Posterior vena cava (tissue), 2 donors: ENCODE measurements around the gene AJAP1. TPM values are rescaled to one million over a fixed set of nuclear protein-coding genes. Genes with fewer than 3 reads are reported as not detected.

Experiments used
- DNase-seq: peaks from one replicate; pipeline ENCODE4 v3.0.0-alpha.2; 2020; ENCODE audit warnings: low spot score
- intact Hi-C, 2 donors: fragments of 100-400 bp; cut with DNase I; formaldehyde crosslinking; loops; one replicate each; pipeline versions ENCODE4 v1.14.1 to v1.14.2; 2022 to 2023
- total RNA-seq, 2 donors: library from RNA; stranded (reverse); fragmentation: NEBNext Ultra II Directional; extraction: Animal tissue kit (Norgen Biotek cat#: 25700); gene quantifications; one replicate each; pipeline ENCODE4 v1.2.1, GENCODE V29; 2021
- donor health status: DM: yes; HTN: yes; CAD: no.
- donor health status: DM: yes; HTN: yes; CAD: no.

Gene AJAP1
- total RNA-seq, 2 donors from 2014 or later, result 0.32 to 0.57 TPM

- intact Hi-C loops, result no loop called here
- DNase-seq, result no peak
These were observed 40.1 kb downstream of the AJAP1 start for GRCh38 chr1:4694492-4694891.

DNA sequence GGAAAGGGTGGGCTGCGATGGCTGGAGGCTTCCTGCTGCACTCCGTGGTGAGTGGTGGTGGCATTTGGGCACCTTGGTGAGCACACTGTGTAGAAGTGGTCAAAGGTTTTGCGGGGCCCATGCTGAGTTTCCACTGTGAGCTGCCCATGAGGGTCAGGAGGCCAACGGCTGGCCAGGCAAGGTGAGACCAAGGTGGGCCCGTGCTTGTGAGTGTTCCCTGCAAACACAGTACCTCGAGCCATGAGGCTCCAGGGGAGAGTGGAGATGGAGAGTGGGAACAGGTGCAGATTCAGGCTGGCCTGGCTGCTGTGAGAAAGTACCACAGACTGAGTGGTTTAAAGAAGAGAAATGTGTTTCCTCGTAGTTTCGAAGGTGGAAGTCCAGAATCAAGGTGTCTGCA is 40.8 kb downstream of the AJAP1 start:
- no peak for DNase-seq
- intact Hi-C loops, result no loop called here

DNA sequence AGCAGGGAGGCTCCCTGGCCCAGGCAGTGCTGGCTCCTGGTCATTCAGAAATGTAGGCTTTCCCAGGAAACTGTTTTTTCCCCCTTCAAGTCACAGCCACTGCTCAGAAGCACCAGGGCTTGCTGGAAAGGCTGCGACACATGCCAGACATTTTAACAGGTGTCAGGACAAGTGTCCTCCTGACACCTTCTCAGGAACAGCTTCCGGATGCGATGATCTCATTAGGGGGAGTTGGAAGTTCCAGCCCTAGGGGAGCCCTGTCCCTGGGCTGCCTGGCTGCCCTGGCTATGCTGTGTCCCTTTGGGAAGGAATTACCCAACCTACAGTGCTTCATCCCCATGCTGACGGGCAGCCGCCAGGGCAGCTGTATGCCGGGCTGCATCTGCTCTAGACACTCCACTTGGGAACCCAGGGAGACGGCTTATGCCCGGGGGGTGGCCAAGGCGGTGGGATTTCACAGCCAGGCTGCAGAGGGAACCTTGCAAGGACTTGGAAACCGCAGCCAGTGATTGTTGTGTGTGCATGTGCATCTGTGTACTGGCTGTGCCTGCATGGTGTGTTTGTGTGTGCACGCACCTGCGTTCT is 41.8 kb downstream of the AJAP1 start:
- intact Hi-C loops, result no loop called here
- DNase-seq, result no peak

DNA sequence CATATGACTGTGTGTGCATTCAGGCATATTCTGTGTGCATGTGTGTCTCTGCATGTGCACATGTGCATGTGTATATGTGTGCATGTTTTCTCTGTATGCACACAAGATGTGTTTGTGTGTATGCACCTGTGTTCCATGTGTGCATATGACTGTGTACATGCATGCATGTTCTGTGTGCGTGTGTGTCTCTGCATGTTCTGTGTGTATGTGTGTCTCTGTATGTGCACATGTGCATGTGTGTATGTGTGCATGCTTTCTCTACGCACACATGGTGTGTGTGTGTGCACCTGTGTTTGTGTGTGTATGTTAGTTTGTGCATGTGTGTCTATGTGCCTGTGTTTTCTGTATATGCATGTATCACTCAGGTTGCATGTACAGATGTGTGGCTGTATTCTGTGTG is 42.3 kb downstream of the AJAP1 start:
- DNase-seq, result no peak
- intact Hi-C loops, result no loop called here

GRCh38 chr1:4697801-4698200 is 43.4 kb downstream of the AJAP1 start:
- intact Hi-C loops, result no loop called here
- DNase-seq, result no peak

DNA sequence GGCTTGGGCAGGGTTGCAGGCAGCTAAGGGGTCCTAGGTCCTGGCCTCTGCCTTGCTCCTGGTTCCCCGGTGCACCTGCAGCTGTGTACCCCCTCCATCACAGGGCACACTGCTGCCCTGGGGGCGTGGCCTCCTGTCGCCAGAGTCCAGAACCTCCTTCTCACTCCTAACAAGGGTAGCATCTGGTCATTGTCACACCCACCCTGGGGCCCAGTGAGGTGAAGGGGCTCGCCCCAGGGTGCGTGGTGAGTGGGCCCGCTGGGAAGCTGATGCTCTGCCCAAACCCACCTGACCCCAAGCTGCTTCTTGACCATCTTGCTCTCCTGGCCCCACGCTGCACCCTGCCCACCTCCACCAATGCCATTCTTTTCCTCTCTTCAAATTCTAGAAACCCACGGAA is 44.5 kb downstream of the AJAP1 start:
- DNase-seq, result no peak
- intact Hi-C loops, result no loop called here

DNA sequence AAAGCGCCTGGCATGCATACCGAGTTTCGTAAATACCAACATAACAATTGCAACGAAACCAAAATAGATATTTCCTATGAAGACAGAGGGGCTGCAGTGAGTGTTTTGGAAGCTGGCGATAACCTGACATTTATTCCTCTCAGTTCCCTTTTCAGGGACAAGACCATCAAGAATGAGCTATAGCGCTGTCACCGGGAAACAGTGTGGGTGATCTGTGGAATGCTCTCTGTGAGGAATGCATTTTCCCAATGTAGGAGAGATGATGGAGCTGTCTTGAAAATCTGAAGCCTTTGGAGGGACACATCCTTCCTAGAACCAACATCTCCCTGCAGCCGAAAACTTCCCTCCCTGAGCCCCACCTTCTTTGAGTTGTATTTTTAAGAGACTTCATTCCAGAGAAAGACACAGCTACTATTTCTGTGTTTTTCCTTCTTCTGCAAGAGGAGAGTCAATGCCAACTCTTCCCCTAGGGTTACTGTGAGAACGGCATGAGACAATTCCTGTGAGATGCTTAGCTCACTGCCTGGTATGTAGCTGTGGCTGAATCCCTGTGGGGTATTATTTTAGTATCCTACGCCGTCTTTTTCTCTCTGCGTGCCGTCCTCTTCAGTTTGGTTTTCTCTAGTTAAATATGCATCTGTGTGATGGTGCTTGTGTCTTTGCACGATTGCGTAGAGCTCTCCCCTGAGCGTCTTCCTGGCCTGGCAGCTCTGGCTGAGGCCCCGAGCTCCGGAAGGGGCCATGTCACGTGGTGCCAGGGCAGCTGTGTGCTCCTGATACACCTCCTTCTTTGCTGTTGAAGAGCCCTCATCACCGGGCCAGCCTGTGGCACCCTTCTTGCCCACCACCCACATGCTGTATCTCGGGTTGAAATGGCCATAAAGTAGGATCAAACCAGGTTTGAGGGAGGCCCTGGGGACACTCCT is 45.2 kb downstream of the AJAP1 start:
- intact Hi-C loops, result no loop called here
- DNase-seq, result no peak

GRCh38 chr1:4700801-4701200 is 46.4 kb downstream of the AJAP1 start:
- intact Hi-C loops, result no loop called here

GRCh38 chr1:4701276-4701675 is 46.9 kb downstream of the AJAP1 start:
- DNase-seq, result no peak
- intact Hi-C loops, result no loop called here

More at GRCh38 chr1:4700801-4701200, 46.4 kb downstream of the AJAP1 start:
- DNase-seq, result no peak

GRCh38 chr1:4702464-4702863 is 48.1 kb downstream of the AJAP1 start:
- intact Hi-C loops, result no loop called here
- DNase-seq, result no peak

DNA sequence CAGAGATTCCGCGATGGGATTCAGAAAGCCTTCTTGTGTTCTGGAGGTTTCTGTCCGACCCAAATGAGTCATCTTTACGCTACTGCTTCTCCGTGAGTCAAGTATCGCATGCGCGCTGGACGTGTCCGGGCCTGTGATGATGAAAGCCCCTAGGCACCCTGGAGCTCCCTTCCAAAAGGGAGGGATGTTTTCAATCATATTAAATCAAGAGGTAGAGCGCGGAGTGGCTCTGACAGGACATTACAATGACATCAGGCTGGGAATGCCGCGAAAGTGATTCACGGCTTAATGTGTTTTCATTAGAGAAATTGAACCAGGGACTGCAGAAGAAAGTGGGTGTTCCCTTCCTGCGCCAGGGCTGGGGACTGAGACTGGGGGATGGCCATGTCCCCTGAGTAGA is 48.5 kb downstream of the AJAP1 start:
- intact Hi-C loops, result no loop called here
- DNase-seq, result no peak

DNA sequence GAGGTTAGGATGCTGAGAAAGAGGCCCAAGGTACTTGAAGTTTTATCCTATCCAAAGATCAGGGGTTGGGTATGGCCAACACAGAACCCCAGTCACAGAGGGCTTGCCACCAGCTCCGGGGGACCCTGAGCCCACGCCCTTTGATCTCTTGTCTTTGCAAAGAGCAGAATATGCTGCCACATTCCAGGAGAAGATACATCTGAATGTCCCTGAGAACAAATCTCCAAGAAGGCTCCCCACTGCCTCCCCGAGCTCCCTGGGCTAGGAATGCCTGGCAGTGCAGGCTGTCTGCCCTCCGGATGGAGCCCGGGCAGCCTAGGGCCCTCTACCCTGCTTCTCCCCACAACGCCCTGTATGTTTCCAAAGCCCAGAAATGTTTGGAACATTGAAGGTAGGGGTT is 49.2 kb downstream of the AJAP1 start:
- DNase-seq, result no peak
- intact Hi-C loops, result no loop called here

DNA sequence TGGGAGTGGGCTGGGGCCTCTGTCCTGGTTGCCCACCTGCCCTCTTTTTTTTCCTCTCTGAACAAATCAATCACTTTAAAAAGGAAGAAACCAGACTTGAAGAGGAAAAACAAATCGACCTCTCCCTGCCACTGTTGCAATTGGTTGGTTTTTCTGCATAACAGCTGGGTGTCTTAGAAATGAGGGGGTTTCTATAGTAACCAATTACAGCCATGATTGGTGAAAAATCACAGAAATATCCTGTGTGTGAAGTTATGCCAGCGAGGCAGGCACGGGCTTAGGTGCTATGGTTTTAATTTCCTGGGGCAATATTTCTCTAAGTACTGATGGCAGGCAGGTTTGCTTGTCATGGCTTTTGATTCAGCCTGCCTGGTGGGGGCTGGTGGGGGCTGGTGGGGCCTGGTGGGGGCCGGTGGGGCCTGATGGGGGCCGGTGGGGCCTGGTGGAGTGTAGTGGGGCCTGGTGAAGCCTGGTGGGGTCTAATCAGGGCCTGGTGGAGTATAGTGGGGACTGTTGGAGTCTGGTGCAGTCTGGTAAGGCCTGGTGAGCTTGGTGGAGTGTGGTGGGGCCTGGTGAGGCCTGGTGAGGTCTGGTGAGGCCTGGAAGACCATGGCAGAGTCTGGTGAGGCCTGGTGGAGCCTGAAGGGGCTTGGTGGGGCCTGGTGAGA is 54.6 kb downstream of the AJAP1 start:
- intact Hi-C loops, result no loop called here
- no peak for DNase-seq

DNA sequence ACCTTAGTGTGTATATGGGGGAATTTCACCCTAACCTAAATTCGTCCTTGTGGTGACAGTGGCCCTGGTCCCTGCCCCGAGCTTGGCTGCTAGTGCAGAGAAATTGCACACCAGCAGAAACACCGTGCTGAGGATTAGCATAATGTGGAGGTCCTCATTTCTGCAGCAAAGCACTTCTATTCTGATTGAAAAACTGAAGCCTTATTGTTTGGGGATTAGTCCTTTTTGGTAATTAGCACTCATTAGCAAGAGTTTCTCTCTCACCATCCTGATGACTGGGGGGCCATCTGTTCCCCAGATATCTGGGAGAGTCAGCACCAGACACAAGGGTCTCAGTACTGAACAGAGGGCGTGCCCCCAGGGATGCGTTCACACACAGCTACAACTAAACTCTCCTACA is 55.2 kb downstream of the AJAP1 start:
- intact Hi-C loops, result no loop called here
- DNase-seq, result no peak

GRCh38 chr1:4710592-4711415 is 56.4 kb downstream of the AJAP1 start:
- DNase-seq, result no peak

DNA sequence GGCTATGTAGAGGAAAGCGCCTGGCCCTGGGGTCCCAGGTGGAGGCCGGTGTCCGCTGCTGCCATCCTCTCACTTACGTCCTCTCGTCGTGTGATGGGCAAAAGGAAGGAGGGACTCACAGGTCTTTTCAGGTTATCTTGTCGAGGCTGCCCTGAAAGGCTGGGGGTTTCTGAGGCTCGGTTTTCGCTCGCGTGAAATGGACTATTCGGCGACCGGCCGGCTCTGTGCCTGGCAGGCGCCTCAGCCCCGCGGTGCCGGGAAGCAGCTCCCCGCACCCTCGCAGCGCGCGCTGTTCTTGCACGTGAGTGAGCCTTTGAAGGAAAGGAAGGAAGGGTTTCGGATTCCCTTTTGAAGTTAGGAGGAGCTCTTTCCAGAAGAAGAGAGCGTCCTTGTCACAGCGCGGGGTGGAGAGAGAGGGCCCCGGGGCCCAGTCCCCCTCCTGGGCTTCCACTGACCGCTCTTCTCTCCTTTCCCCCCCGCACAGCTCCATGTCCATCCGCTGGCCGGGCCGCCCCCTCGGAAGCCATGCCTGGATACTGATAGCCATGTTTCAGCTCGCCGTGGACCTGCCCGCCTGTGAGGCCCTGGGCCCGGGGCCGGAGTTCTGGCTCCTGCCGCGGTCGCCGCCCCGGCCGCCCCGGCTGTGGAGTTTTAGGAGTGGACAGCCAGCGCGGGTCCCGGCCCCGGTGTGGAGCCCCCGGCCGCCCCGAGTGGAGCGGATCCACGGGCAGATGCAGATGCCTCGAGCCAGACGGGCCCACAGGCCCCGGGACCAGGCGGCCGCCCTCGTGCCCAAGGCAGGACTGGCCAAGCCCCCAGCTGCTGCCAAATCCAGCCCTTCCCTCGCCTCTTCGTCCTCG is 57.2 kb downstream of the AJAP1 start:
- intact Hi-C loops, result no loop called here

More at GRCh38 chr1:4710592-4711415, 56.4 kb downstream of the AJAP1 start:
- intact Hi-C loops, result no loop called here

DNA sequence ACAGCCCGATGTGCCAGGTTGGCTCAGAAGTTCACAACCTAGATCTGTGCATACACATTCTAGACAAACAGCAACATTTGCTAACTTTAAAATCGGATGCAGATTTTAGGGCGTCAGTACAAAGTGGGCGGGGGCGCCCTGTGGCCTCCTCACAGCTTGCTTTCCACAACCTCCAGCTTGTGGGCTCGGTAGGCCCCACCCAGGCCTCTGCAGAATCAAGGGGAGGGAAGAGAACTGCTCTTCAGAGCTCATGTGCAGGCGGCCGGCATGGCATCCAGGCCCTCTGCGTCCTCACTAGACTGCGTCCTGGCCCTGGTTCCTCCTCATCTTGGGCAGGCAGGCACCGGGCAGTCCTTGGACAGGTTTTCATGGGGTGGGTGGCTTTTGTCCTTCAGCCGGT is 59.3 kb downstream of the AJAP1 start:
- no peak for DNase-seq
- intact Hi-C loops, result no loop called here

More for the DNA sequence above, 57.2 kb downstream of the AJAP1 start:
- no peak for DNase-seq

DNA sequence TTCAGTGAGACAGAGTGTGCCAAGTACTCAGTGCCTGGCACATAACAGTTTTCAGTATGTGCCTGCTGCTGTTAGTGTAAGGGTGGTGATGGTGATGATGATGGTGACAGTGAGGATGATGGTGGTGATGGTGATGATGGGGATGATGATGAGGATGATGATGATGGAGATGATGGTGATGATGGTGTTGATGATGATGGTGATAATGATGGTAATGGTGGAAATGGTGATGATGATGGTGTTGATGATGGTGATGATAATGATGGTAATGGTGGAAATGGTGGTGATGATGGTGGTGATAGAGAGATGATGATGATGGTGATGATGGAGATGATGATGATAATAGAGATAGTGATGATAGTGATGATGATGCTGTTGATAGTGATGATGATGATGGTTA is 62.0 kb downstream of the AJAP1 start:
- intact Hi-C loops, result no loop called here
- no peak for DNase-seq

DNA sequence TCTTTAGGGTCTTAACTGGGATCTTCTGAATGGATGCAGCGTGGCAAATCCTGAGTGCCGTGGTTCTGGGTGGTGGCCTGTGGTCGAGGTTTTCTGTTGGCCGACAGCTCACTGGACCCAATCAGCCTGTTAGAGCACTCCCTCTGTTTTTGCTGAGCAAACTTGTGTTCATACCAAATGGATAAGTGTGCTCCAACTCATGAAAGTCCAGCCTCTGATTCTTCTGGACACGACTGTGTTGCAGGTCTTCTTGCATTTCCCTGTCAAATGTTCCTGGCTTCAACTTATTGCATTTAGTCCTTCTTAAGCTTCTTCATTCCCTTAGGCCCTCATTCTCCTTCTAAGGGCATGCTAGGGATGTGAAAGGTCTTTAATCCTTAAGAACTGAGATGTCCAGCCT is 63.7 kb downstream of the AJAP1 start:
- intact Hi-C loops, result no loop called here
- no peak for DNase-seq
